ENCODE results near the gene CSK. TPM values are rescaled to one million over a fixed set of nuclear protein-coding genes. Genes with fewer than 3 reads are reported as not detected.

The CSK gene
- total and polyA plus RNA-seq, 2 experiments from 2014 or later = 13.6 to 27.5 TPM

GRCh38 chr15:74752531-74752930 lies 29.3 kb upstream of the CSK start:
- Histone ChIP-seq H3K4me1 (ENCODE audit: insufficient read depth) (no peaks in the 10 kb centered on the region), H3K27me3 (ENCODE audit: insufficient read depth) (no peaks in the 10 kb centered on the region), H4K20me1 (replicated peaks; ENCODE audit: insufficient read depth) (no peaks in the 10 kb centered on the region), H3K4me3 (no peak overlapping the region), H3K4me2 (no peak overlapping the region), H3K79me2 (replicated peaks; ENCODE audit: insufficient read depth) (no peaks in the 10 kb centered on the region), H2AFZ (no peak overlapping the region), H3F3A (replicated peaks; ENCODE audit: low read depth) (no peaks in the 10 kb centered on the region), H3K27ac (ENCODE audit: low read depth) (no peak overlapping the region), H3K36me3 (ENCODE audit: insufficient read depth) (no peaks in the 10 kb centered on the region), H3K9me2 (ENCODE audit: insufficient read depth) (no peaks in the 10 kb centered on the region)
- DNase-seq (ENCODE audit: low spot score) (no peak), ATAC-seq (no peak)
- Mint-ChIP-seq H3K4me3 (no peak overlapping the region; the same call in 2 of the 3 replicates), H3K27me3 (ENCODE audit: insufficient read depth, low read depth, poor library complexity) (peaks cover 12% of the 10 kb centered on the region), H3K36me3 (ENCODE audit: low read depth) (no peaks in the 10 kb centered on the region), H3K4me1 (peaks cover 6% of the 10 kb centered on the region), H3K27ac (no peak overlapping the region), H3K9me3 (no peaks in the 10 kb centered on the region; the same call in 2 of the 3 replicates)
- TF ChIP-seq ZNF114 (CRISPR knock-in tag; IDR thresholded peaks at IDR 0.05) (no peak), JUNB (IDR thresholded peaks at IDR 0.05; ENCODE audit: unreplicated experiment) (no peak), NANOG (IDR thresholded peaks at IDR 0.05; ENCODE audit: borderline replicate concordance) (no peak), EZH2 (IDR thresholded peaks at IDR 0.05; ENCODE audit: low read depth, unreplicated experiment) (no peak), ZNF462 (CRISPR knock-in tag; IDR thresholded peaks at IDR 0.05) (no peak), EZH2phosphoT487 (IDR thresholded peaks at IDR 0.05; ENCODE audit: unreplicated experiment) (no peak), CTCF (conservative IDR thresholded peaks at IDR 0.05; ENCODE audit: low read depth in 2 of 2) (no peak), REST (IDR thresholded peaks at IDR 0.05; ENCODE audit: unreplicated experiment) (no peak), CREB1 (CRISPR knock-in tag; IDR thresholded peaks at IDR 0.05; ENCODE audit: low read depth) (no peak), ZNF331 (CRISPR knock-in tag; IDR thresholded peaks at IDR 0.05; ENCODE audit: low read depth) (no peak), STAT1 (IDR thresholded peaks at IDR 0.05; ENCODE audit: unreplicated experiment) (no peak), POLR2AphosphoS5 (IDR thresholded peaks at IDR 0.05; ENCODE audit: low read depth) (no peak), ETS1 (IDR thresholded peaks at IDR 0.05) (no peak)

Data from GM23338 (cell line).